BLaER1 treated with 17β-estradiol and CSF1 and Interleukin-3, amounts not matched to agents 10 nM and 100 nM (cell line): ENCODE measurements around the gene PPP1R3C.

Experiments
- H3K27ac ChIP-seq, 11 experiments: shearing (Covaris generic); formaldehyde crosslinking; 2 replicates each; pipeline ENCODE4 v1.8.1; 2022
- H3K27me3 ChIP-seq, 11 experiments: shearing (Covaris generic); formaldehyde crosslinking; 2 replicates each; pipeline ENCODE4 v1.8.1; 2022
- H3K36me3 ChIP-seq, 11 experiments: shearing (Covaris generic); formaldehyde crosslinking; 2 replicates each; pipeline ENCODE4 v1.8.1; 2022
- H3K4me1 ChIP-seq, 10 experiments: shearing (Covaris generic); formaldehyde crosslinking; 2 replicates each; pipeline ENCODE4 v1.8.1; 2022
- H3K4me2 ChIP-seq, 11 experiments: shearing (Covaris generic); formaldehyde crosslinking; 2 replicates each; pipeline ENCODE4 v1.8.1; 2022
- H3K4me3 ChIP-seq, 10 experiments: shearing (Covaris generic); formaldehyde crosslinking; 2 replicates each; pipeline ENCODE4 v1.8.1; 2022
- H3K9ac ChIP-seq, 11 experiments: shearing (Covaris generic); formaldehyde crosslinking; 2 replicates each; pipeline ENCODE4 v1.8.1; 2022
- H3K9me3 ChIP-seq, 11 experiments: shearing (Covaris generic); formaldehyde crosslinking; replicated peaks in 1 of 11; 2 replicates each; pipeline ENCODE4 v1.8.1; 2022
- H4K20me1 ChIP-seq, 11 experiments: shearing (Covaris generic); formaldehyde crosslinking; 2 replicates each; pipeline ENCODE4 v1.8.1; 2022
- Cebpa-rat ChIP-seq, 11 experiments: shearing (Covaris generic); IDR thresholded peaks; 2 replicates each; pipeline ENCODE4 v1.8.1; 2022

The PPP1R3C gene

GRCh38 chr10:91604553-91605534, 28.0 kb downstream of the PPP1R3C start:
- Histone ChIP-seq H3K4me1 (peaks cover 10 to 14% (median 11%) of the 10 kb centered on the region in 10 experiments), H3K4me3 (no peak overlapping the region), H3K9ac (no peak overlapping the region)

DNA sequence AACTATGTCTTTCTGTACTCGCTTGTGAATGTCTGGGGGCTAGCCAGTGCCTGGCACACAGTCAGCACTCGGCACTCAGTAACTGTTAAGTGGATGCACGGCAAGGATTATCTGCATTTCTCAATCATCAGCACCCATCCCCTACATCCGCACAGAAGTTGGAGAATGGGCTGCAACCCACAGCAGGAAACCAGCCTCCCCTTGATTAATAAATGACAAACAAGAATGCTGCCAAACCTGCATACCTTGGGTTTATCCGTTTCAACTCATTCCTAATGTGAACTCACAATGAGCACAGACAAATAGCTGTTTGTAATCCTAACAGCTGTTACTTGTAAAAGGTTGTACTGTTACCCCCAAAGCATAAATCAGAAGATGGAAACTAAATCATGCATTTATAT, 28.9 kb downstream of the PPP1R3C start:
- Histone ChIP-seq H3K36me3 (no peaks in the 10 kb centered on the region; a peak in 1 of 22 replicates), H3K4me2 (no peak overlapping the region), H3K4me1 (peaks cover 4 to 10% (median 7%) of the 10 kb centered on the region in 10 experiments), H3K27me3 (no peaks in the 10 kb centered on the region), H3K9me3 (peaks cover 16 to 26% (median 21%) of the 10 kb centered on the region in 11 experiments), H4K20me1 (no peaks in the 10 kb centered on the region), H3K4me3 (no peak overlapping the region), H3K9ac (no peak overlapping the region), H3K27ac (no peak overlapping the region)
- no peak for TF ChIP-seq Cebpa-rat (IDR thresholded peaks at IDR 0.05)

More at GRCh38 chr10:91604553-91605534, 28.0 kb downstream of the PPP1R3C start:
- Histone ChIP-seq H3K27ac (no peak overlapping the region), H3K27me3 (no peaks in the 10 kb centered on the region), H3K36me3 (no peaks in the 10 kb centered on the region; a peak in 1 of 22 replicates), H3K9me3 (peaks cover 16 to 26% (median 21%) of the 10 kb centered on the region in 11 experiments), H3K4me2 (no peak overlapping the region), H4K20me1 (no peaks in the 10 kb centered on the region)
- TF ChIP-seq Cebpa-rat (IDR thresholded peaks at IDR 0.05): no peak

DNA sequence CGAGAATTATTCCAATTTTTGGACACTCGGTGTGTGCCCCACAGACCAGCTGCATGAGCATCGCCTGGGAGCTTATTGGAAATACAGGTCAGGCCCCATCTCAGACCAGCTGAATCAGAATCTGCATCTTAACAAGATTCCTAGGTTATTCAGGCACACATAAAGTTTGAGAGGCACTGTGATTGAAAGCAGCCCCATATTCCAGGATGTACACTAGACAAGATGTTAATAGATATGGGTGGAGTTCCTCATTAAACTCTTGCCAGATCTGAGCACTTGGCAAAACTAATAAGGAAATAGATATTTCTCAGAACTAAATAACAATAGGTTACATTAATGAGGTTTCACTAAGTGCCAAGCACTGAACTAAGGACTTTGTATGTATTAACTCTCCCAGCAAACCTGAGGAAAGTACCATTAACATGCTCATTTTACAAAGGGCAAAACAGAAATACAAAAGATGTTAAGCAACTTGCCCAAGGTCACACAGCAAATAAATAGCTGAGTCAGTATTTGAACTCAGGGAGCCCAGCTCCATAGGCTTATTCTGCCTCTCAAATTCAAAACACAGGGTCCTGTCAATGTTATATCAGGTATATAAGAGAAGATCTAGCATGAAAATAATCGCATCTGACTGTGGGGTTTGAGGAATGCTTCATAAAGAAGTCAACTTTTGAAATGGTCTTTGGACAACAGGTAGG, 29.9 kb downstream of the PPP1R3C start:
- no peak for TF ChIP-seq Cebpa-rat (IDR thresholded peaks at IDR 0.05)

GRCh38 chr10:91602449-91602848, 30.4 kb downstream of the PPP1R3C start:
- Histone ChIP-seq H3K27ac (no peak overlapping the region), H3K4me3 (no peak overlapping the region), H3K9me3 (peaks cover 16 to 26% (median 21%) of the 10 kb centered on the region in 11 experiments), H4K20me1 (no peaks in the 10 kb centered on the region), H3K27me3 (no peaks in the 10 kb centered on the region), H3K4me1 (peaks cover 0 to 14% (median 6%) of the 10 kb centered on the region in 10 experiments; a peak in 11 of 20 replicates), H3K36me3 (no peaks in the 10 kb centered on the region; a peak in 1 of 22 replicates), H3K9ac (no peak overlapping the region), H3K4me2 (no peak overlapping the region)
- no peak for TF ChIP-seq Cebpa-rat (IDR thresholded peaks at IDR 0.05)

More for the DNA sequence above, 29.9 kb downstream of the PPP1R3C start:
- H3K36me3 ChIP-seq: no peaks in the 10 kb centered on the region; a peak in 1 of 22 replicates
- peaks cover 16 to 26% (median 21%) of the 10 kb centered on the region in 11 experiments for H3K9me3 ChIP-seq
- H3K27ac ChIP-seq: no peak overlapping the region
- H4K20me1 ChIP-seq: no peaks in the 10 kb centered on the region
- H3K9ac ChIP-seq: no peak overlapping the region
- peaks cover 0 to 10% (median 2%) of the 10 kb centered on the region in 10 experiments; a peak in 8 of 20 replicates for H3K4me1 ChIP-seq
- H3K27me3 ChIP-seq: no peaks in the 10 kb centered on the region
- no peak overlapping the region for H3K4me2 ChIP-seq
- no peak overlapping the region for H3K4me3 ChIP-seq

DNA sequence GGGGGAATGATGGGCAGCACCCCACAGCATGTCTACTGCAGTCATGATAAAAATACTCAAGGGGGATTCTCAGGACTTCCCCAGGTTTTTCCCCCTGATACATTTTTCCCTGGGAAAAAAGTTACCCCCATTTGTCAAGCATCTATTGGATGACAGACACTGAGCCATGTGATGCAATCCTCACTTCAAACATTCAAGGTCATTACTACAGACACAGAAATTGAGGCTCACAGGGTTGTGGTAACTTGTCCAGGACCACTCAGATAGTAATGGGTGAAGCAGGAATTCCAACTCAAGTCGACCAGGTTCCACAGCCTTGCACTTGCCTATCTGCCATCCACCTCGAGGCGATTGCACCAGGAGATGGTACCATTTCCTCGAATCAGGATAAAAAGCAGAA, 31.7 kb downstream of the PPP1R3C start:
- Histone ChIP-seq H3K27ac (no peak overlapping the region), H3K27me3 (no peaks in the 10 kb centered on the region), H3K9ac (no peak overlapping the region), H3K4me2 (no peak overlapping the region), H4K20me1 (no peaks in the 10 kb centered on the region), H3K4me3 (no peak overlapping the region), H3K4me1 (peaks cover 0 to 26% (median 18%) of the 10 kb centered on the region in 10 experiments; a peak in 13 of 20 replicates), H3K36me3 (no peaks in the 10 kb centered on the region; a peak in 1 of 22 replicates), H3K9me3 (peaks cover 12 to 22% (median 17%) of the 10 kb centered on the region in 11 experiments)
- TF ChIP-seq Cebpa-rat (IDR thresholded peaks at IDR 0.05): peak in 1 of 11 experiments; percentile 17; a peak in 1 of 22 replicates

- no peak for TF ChIP-seq Cebpa-rat (IDR thresholded peaks at IDR 0.05)
- no peak overlapping the region for H3K9ac ChIP-seq
- peak overlapping the region in 4 of 11 experiments; percentile 6 to 59 (median 57); a peak in 4 of 22 replicates for H3K4me2 ChIP-seq
- H3K4me3 ChIP-seq: no peak overlapping the region
- no peaks in the 10 kb centered on the region for H3K27me3 ChIP-seq
- H3K4me1 ChIP-seq: peaks cover 0 to 35% (median 21%) of the 10 kb centered on the region in 10 experiments; a peak in 13 of 20 replicates
- H3K27ac ChIP-seq: peak overlapping the region in 1 of 11 experiments; percentile 70; a peak in 1 of 22 replicates
- H4K20me1 ChIP-seq: no peaks in the 10 kb centered on the region
- no peaks in the 10 kb centered on the region for H3K36me3 ChIP-seq
- H3K9me3 ChIP-seq: no peaks in the 10 kb centered on the region; a peak in 1 of 22 replicates
Measured at GRCh38 chr10:91598211-91598977, 34.5 kb downstream of the PPP1R3C start.

DNA sequence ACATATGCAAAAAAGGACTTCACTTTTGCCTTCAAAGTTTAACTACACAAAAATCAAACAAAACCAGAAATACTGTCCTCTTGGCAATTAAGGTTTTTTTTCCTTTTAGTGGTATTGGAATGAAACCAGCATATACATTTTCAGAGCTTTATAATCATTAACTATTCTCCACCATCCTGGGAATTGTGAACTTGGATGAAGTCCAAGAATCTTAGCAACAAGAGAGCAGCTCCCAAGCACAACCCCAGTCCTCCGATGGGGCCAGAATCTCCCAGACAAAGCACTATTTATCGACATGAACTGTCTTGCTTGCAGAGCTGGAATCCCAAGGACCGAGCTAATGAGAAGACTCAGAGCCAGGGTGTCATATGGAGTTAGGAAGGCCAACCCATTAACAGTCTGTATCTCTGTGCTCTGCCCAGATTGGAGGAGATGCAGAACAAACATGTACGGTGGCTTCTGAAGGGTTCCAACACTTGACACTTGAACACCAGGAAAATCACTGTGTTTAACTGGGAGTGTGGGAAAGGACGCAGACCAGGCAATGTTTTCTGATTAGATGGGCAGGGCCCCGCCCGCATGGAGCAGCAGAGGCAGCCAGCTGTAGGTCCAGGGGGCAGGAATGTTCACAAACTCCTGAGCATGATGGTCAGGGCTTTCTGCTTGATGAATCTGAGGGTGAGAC, 35.5 kb downstream of the PPP1R3C start:
- no peaks in the 10 kb centered on the region for H4K20me1 ChIP-seq
- no peak for TF ChIP-seq Cebpa-rat (IDR thresholded peaks at IDR 0.05)
- H3K4me2 ChIP-seq: peak overlapping the region in 8 of 11 experiments; percentile 11 to 60 (median 56); a peak in 13 of 22 replicates
- peak overlapping the region in 6 of 11 experiments; percentile 17 to 70 (median 42); a peak in 11 of 22 replicates for H3K27ac ChIP-seq
- no peak overlapping the region for H3K4me3 ChIP-seq
- H3K9me3 ChIP-seq: no peaks in the 10 kb centered on the region
- H3K36me3 ChIP-seq: no peaks in the 10 kb centered on the region
- H3K27me3 ChIP-seq: no peaks in the 10 kb centered on the region
- H3K4me1 ChIP-seq: peaks cover 0 to 35% (median 21%) of the 10 kb centered on the region in 10 experiments; a peak in 13 of 20 replicates
- H3K9ac ChIP-seq: peak overlapping the region in 1 of 11 experiments; percentile 38; a peak in 2 of 22 replicates

DNA sequence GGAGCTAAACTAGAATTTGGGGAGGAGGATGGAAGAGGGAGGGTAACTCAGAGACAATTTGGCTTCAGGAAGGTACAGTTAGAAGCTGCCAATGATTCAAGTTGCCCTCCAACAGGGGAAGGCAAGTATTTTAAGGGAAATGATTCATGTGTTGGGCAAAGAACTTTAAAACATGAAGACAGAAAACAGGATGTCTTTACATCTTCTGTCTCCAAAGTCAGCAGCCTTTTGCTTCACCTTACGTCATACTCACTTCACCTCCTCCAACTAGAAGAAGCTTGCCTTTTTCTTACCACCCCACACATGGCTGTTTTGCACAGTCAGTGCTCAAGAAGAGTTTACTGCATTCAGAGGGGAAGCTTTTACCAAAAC, 36.1 kb downstream of the PPP1R3C start:
- H3K27ac ChIP-seq: peak overlapping the region in 7 of 11 experiments; percentile 1 to 70 (median 32); a peak in 10 of 22 replicates
- peak overlapping the region in 1 of 11 experiments; percentile 38; a peak in 1 of 22 replicates for H3K9ac ChIP-seq
- H3K9me3 ChIP-seq: no peaks in the 10 kb centered on the region
- TF ChIP-seq Cebpa-rat (IDR thresholded peaks at IDR 0.05): peak in 2 of 11 experiments; percentile 22 to 50; a peak in 1 of 22 replicates
- H3K36me3 ChIP-seq: no peaks in the 10 kb centered on the region
- no peaks in the 10 kb centered on the region for H3K27me3 ChIP-seq
- H3K4me2 ChIP-seq: peak overlapping the region in 8 of 11 experiments; percentile 11 to 60 (median 56); a peak in 14 of 22 replicates
- H3K4me3 ChIP-seq: no peak overlapping the region
- no peaks in the 10 kb centered on the region for H4K20me1 ChIP-seq
- H3K4me1 ChIP-seq: peaks cover 0 to 35% (median 21%) of the 10 kb centered on the region in 10 experiments; a peak in 13 of 20 replicates
